GM12878 (cell line): ENCODE results near the gene C11orf65. TPM values are rescaled to one million over a fixed set of nuclear protein-coding genes. Genes with fewer than 3 reads are reported as not detected.

Experiments used
- ASH2L ChIP-seq: fragments of 300-600, 200-600 bp; sonication (generic); IDR thresholded peaks from 2 replicates; pipeline ENCODE4 v1.6.1; 2017; ENCODE audit warnings: low read depth, mild to moderate bottlenecking, borderline replicate concordance
- ATF7 ChIP-seq: fragments of 450-650 bp; IDR thresholded peaks from 2 replicates; pipeline ENCODE4 v1.6.1; 2016; ENCODE audit warnings: low read depth, mild to moderate bottlenecking
- CBX3 ChIP-seq: fragments of 200-600 bp; sonication (generic); IDR thresholded peaks from 2 replicates; pipeline ENCODE4 v1.6.1; 2016; ENCODE audit warnings: low read depth, borderline replicate concordance
- E2F8 ChIP-seq: fragments of 450-650 bp; IDR thresholded peaks from 2 replicates; pipeline ENCODE4 v1.6.1; 2018; ENCODE audit warnings: mild to moderate bottlenecking, low read depth, moderate library complexity; ENCODE audit not compliant: partially characterized antibody
- ESRRA ChIP-seq: IDR thresholded peaks from 2 replicates; pipeline ENCODE4 v1.6.1; 2012; ENCODE audit warnings: mild to moderate bottlenecking, low read length, improper control_type of control experiment
- FOXK2 ChIP-seq: fragments of 450-650 bp; IDR thresholded peaks from 2 replicates; pipeline ENCODE4 v1.6.1; 2017; ENCODE audit warnings: mild to moderate bottlenecking, moderate library complexity
- GATAD2B ChIP-seq: fragments of 450-650 bp; conservative IDR thresholded peaks from 2 replicates; pipeline ENCODE4 v1.6.1; 2017; ENCODE audit warnings: low read depth, mild to moderate bottlenecking, moderate library complexity
- HDAC2 ChIP-seq: fragments of 200-600 bp; sonication (generic); IDR thresholded peaks from 2 replicates; pipeline ENCODE4 v1.6.1; 2017
- JUND ChIP-seq: IDR thresholded peaks from 2 replicates; pipeline ENCODE4 v1.6.1; 2012; ENCODE audit warnings: low read depth, mild to moderate bottlenecking, low read length, improper control_type of control experiment, moderate library complexity
- MTA2 ChIP-seq: fragments of 450-650 bp; IDR thresholded peaks from 2 replicates; pipeline ENCODE4 v1.6.1; 2016; ENCODE audit warnings: low read depth, mild to moderate bottlenecking, moderate library complexity
- MXI1 ChIP-seq: fragments of 150-350 bp; IDR thresholded peaks from 2 replicates; pipeline ENCODE4 v1.6.1; 2011; ENCODE audit warnings: low read depth, mild to moderate bottlenecking, inconsistent platforms, low read length, improper control_type of control experiment
- MYB ChIP-seq: fragments of 150-350 bp; IDR thresholded peaks from 2 replicates; pipeline ENCODE4 v1.6.1; 2014; ENCODE audit warnings: mild to moderate bottlenecking, low read depth, low read length, borderline replicate concordance
- NBN ChIP-seq: fragments of 450-650 bp; IDR thresholded peaks from 2 replicates; pipeline ENCODE4 v1.6.1; 2016
- NFYB ChIP-seq: IDR thresholded peaks from 2 replicates; pipeline ENCODE4 v1.6.1; 2011; ENCODE audit warnings: low read depth, mild to moderate bottlenecking, low read length, improper control_type of control experiment, moderate library complexity; ENCODE audit not compliant: insufficient read depth
- NRF1 ChIP-seq: conservative IDR thresholded peaks from 2 replicates; pipeline ENCODE4 v1.6.1; 2011; ENCODE audit warnings: mild to moderate bottlenecking, low read depth, low read length, improper control_type of control experiment
- PML ChIP-seq: IDR thresholded peaks from 2 replicates; pipeline ENCODE4 v1.6.1; 2012; ENCODE audit warnings: low read length, inconsistent platforms
- POLR2A ChIP-seq: IDR thresholded peaks from 2 replicates; pipeline ENCODE4 v1.6.1; 2011; ENCODE audit warnings: low read depth, mild to moderate bottlenecking, low read length
- RB1 ChIP-seq: fragments of 450-650 bp; formaldehyde crosslinking; IDR thresholded peaks from 2 replicates; pipeline ENCODE4 v1.6.1; 2017; ENCODE audit warnings: mild to moderate bottlenecking, borderline replicate concordance
- RCOR1 ChIP-seq: conservative IDR thresholded peaks from 2 replicates; pipeline ENCODE4 v1.6.1; 2012; ENCODE audit warnings: low read depth, low read length, improper control_type of control experiment
- SUPT20H ChIP-seq: IDR thresholded peaks from 2 replicates; pipeline ENCODE4 v1.6.1; 2011; ENCODE audit warnings: low read depth, mild to moderate bottlenecking, low read length, moderate library complexity, borderline replicate concordance; ENCODE audit not compliant: control insufficient read depth
- SUZ12 ChIP-seq: fragments of 200-600 bp; sonication (generic); IDR thresholded peaks from one replicate; pipeline ENCODE4 v1.6.1; 2018; ENCODE audit warnings: antibody characterized with exemption, mild to moderate bottlenecking; ENCODE audit not compliant: unreplicated experiment
- TCF7 ChIP-seq: IDR thresholded peaks from 2 replicates; pipeline ENCODE4 v1.6.1; 2014; ENCODE audit warnings: antibody characterized with exemption, borderline replicate concordance
- ZZZ3 ChIP-seq: IDR thresholded peaks from 2 replicates; pipeline ENCODE4 v1.6.1; 2011; ENCODE audit warnings: low read depth; ENCODE audit not compliant: control insufficient read depth, insufficient read length
- polyA plus RNA-seq, 11 experiments: library from polyadenylated mRNA; depleted of rRNA in 4 of 11; unstranded in 6 of 11; stranded (reverse) in 5 of 11; fragments of >200 nt; fragmentation: Nextera tagmentation in 4 of 11; fragmentation: Illumina TruSeq in 1 of 11; extraction: Ambion mirVana in 4 of 11; extraction: Trizol in 1 of 11; gene quantifications; 1 replicate in 1 of 11; 2 replicates in 10 of 11; pipeline versions ENCODE4 v1.2.1 to v1.2.3, GENCODE V29; 2011 to 2016; ENCODE audit warnings: inconsistent platforms in 2 of 11, missing spikeins in 2 of 11, low read depth in 1 of 11
- total RNA-seq, 4 experiments: library from RNA; depleted of rRNA in 3 of 4; stranded (reverse); fragments of >200 nt in 3 of 4; fragmentation: Illumina TruSeq in 1 of 4; extraction: Trizol in 1 of 4; gene quantifications; 2 replicates each; pipeline versions ENCODE4 v1.2.1 to v1.2.3, GENCODE V29; 2013 to 2021
- TF ChIP-seq, protein P1 (sequence below): fragments of 450-650 bp; IDR thresholded peaks from 2 replicates; pipeline ENCODE4 v1.6.1; 2017; ENCODE audit warnings: low read depth, mild to moderate bottlenecking, moderate library complexity
- TF ChIP-seq, protein P2 (sequence below): fragments of 450-650 bp; IDR thresholded peaks from 2 replicates; pipeline ENCODE4 v1.6.1; 2016; ENCODE audit warnings: mild to moderate bottlenecking

C11orf65 gene
- total and polyA plus RNA-seq, 10 of the 15 experiments (the other 5 are each of a cell fraction or from before 2014, with no cell fraction given) = 0.71 to 2.0 (median 1.2) TPM

DNA sequence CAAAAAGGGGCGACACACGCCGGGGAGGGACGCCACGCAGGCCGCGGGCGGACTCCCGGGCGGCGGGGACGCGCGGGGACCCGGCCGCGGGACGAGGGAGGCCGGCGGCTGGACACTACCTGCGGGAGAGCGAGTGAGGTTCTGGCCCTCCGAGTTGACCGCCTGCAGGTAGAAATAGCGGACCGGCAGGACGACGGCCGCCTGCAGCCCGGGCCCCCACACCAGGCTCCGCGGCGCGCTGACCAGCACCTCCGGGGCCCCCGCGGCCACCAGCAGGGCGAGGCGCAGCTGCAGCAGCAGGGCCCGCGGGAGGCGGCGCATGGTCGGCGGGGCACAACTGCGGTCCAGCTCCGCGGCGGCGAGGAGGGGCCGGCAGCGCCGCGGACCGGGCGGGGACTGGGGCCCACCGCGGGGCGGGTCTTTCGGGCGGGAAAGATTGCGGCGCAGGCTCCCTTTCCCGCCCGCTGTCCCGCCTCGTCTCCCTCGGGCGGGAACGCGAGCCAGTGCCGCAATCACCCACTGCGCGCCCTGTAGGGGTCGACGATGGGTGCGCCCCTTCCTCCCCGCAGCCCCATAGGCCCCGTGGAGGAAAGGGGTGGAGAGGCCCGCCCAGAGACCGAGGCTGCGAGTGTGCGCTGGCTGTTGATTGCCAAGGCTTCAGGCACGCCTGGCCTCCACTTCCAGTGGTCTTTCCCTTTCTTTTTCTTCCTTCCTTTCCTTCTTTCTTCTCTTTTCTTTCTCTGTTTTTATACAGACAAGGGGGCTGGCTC, 30.9 kb upstream of the C11orf65 start, which contains the start of gene POGLUT3 (continued):
- TF ChIP-seq NFYB (no peak), JUND (no peak), ASH2L (0 out of 2 replicates have a peak, but pooled peaks have one; percentile 27), E2F8 (no peak), ATF7 (no peak), RB1 (peak; percentile 65; the same call in 1 of the 2 replicates), PML (no peak; the same call in 1 of the 2 replicates), NRF1 (no peak), ESRRA (no peak), MTA2 (no peak), SUZ12 (no peak), ZZZ3 (no peak), MYB (no peak), RCOR1 (no peak), SUPT20H (no peak), MXI1 (no peak), POLR2A (peak; percentile 84), FOXK2 (no peak), NBN (peak; percentile 58; the same call in 1 of the 2 replicates), TCF7 (no peak), GATAD2B (peak; percentile 96), HDAC2 (no peak), CBX3 (no peak)
- TF ChIP-seq, protein P1, sequence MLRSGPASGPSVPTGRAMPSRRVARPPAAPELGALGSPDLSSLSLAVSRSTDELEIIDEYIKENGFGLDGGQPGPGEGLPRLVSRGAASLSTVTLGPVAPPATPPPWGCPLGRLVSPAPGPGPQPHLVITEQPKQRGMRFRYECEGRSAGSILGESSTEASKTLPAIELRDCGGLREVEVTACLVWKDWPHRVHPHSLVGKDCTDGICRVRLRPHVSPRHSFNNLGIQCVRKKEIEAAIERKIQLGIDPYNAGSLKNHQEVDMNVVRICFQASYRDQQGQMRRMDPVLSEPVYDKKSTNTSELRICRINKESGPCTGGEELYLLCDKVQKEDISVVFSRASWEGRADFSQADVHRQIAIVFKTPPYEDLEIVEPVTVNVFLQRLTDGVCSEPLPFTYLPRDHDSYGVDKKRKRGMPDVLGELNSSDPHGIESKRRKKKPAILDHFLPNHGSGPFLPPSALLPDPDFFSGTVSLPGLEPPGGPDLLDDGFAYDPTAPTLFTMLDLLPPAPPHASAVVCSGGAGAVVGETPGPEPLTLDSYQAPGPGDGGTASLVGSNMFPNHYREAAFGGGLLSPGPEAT = no peak
- TF ChIP-seq, protein P2, sequence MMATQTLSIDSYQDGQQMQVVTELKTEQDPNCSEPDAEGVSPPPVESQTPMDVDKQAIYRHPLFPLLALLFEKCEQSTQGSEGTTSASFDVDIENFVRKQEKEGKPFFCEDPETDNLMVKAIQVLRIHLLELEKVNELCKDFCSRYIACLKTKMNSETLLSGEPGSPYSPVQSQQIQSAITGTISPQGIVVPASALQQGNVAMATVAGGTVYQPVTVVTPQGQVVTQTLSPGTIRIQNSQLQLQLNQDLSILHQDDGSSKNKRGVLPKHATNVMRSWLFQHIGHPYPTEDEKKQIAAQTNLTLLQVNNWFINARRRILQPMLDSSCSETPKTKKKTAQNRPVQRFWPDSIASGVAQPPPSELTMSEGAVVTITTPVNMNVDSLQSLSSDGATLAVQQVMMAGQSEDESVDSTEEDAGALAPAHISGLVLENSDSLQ = peak; percentile 7; the same call in 1 of the 2 replicates
